Measurements from ENCODE around the gene SLC10A2. TPM values are rescaled to one million over a fixed set of nuclear protein-coding genes. Genes with fewer than 3 reads are reported as not detected.

SLC10A2 gene
- total RNA-seq, 1 donor, result not detected

GRCh38 chr13:103067751-103068555 lies 1.7 kb upstream of the SLC10A2 start:
- no peak for TF ChIP-seq CTCF (IDR thresholded peaks at IDR 0.05; ENCODE audit: extremely low read depth, low read depth, low read length)
- H3K4me3 ChIP-seq (ENCODE audit: insufficient read depth, low read length), result no peak overlapping the region
- H3K4me1 ChIP-seq (ENCODE audit: insufficient read depth, low read length), result no peaks in the 10 kb centered on the region
- H3K27me3 ChIP-seq (ENCODE audit: insufficient read depth, low read length), result no peaks in the 10 kb centered on the region
- DNase-seq (ENCODE audit: insufficient read length, low spot score, missing footprints), result peak; percentile 25
- H3K36me3 ChIP-seq (ENCODE audit: insufficient read depth, low read length), result no peaks in the 10 kb centered on the region
- H4K20me1 ChIP-seq (ENCODE audit: insufficient read depth, low read length), result no peaks in the 10 kb centered on the region
- peaks cover 2% of the 10 kb centered on the region for H3K9me3 ChIP-seq (ENCODE audit: low read depth, low read length)
- no peak overlapping the region for H3K27ac ChIP-seq (ENCODE audit: low read depth, low read length)
- H3K79me2 ChIP-seq (ENCODE audit: insufficient read depth, low read length), result no peaks in the 10 kb centered on the region
- H3K4me2 ChIP-seq (ENCODE audit: insufficient read depth, low read length), result no peak overlapping the region
- H2AFZ ChIP-seq (ENCODE audit: low read length), result no peak overlapping the region

- Histone ChIP-seq H3K36me3 (ENCODE audit: insufficient read depth, low read length) (no peaks in the 10 kb centered on the region), H2AFZ (ENCODE audit: low read length) (no peak overlapping the region), H3K4me2 (ENCODE audit: insufficient read depth, low read length) (no peak overlapping the region), H3K4me1 (ENCODE audit: insufficient read depth, low read length) (no peaks in the 10 kb centered on the region), H3K27me3 (ENCODE audit: insufficient read depth, low read length) (no peaks in the 10 kb centered on the region), H3K4me3 (ENCODE audit: insufficient read depth, low read length) (no peak overlapping the region), H3K79me2 (ENCODE audit: insufficient read depth, low read length) (no peaks in the 10 kb centered on the region), H3K9me3 (ENCODE audit: low read depth, low read length) (peaks cover 2% of the 10 kb centered on the region), H3K27ac (ENCODE audit: low read depth, low read length) (no peak overlapping the region), H4K20me1 (ENCODE audit: insufficient read depth, low read length) (no peaks in the 10 kb centered on the region)
- no peak for TF ChIP-seq CTCF (IDR thresholded peaks at IDR 0.05; ENCODE audit: extremely low read depth, low read depth, low read length)
- DNase-seq (ENCODE audit: insufficient read length, low spot score, missing footprints), result no peak
Observed at GRCh38 chr13:103066781-103067345, 646 bp upstream of the SLC10A2 start.

- Histone ChIP-seq H2AFZ (ENCODE audit: low read length) (no peak overlapping the region), H3K27ac (ENCODE audit: low read depth, low read length) (no peak overlapping the region), H3K4me1 (ENCODE audit: insufficient read depth, low read length) (no peaks in the 10 kb centered on the region), H3K27me3 (ENCODE audit: insufficient read depth, low read length) (no peaks in the 10 kb centered on the region), H3K9me3 (ENCODE audit: low read depth, low read length) (peaks cover 2% of the 10 kb centered on the region), H3K36me3 (ENCODE audit: insufficient read depth, low read length) (no peaks in the 10 kb centered on the region), H3K4me3 (ENCODE audit: insufficient read depth, low read length) (no peak overlapping the region), H3K79me2 (ENCODE audit: insufficient read depth, low read length) (no peaks in the 10 kb centered on the region), H4K20me1 (ENCODE audit: insufficient read depth, low read length) (no peaks in the 10 kb centered on the region), H3K4me2 (ENCODE audit: insufficient read depth, low read length) (no peak overlapping the region)
- TF ChIP-seq CTCF (IDR thresholded peaks at IDR 0.05; ENCODE audit: extremely low read depth, low read depth, low read length), result no peak
- DNase-seq (ENCODE audit: insufficient read length, low spot score, missing footprints), result no peak
Observed at GRCh38 chr13:103063376-103063775, 2.8 kb downstream of the SLC10A2 start.

GRCh38 chr13:103062079-103062478 lies 4.1 kb downstream of the SLC10A2 start:
- H3K4me2 ChIP-seq (ENCODE audit: insufficient read depth, low read length), result no peak overlapping the region
- peaks cover 7% of the 10 kb centered on the region for H3K9me3 ChIP-seq (ENCODE audit: low read depth, low read length)
- H2AFZ ChIP-seq (ENCODE audit: low read length), result no peak overlapping the region
- H3K27ac ChIP-seq (ENCODE audit: low read depth, low read length), result no peak overlapping the region
- no peak for TF ChIP-seq CTCF (IDR thresholded peaks at IDR 0.05; ENCODE audit: extremely low read depth, low read depth, low read length)
- H3K27me3 ChIP-seq (ENCODE audit: insufficient read depth, low read length), result no peaks in the 10 kb centered on the region
- H4K20me1 ChIP-seq (ENCODE audit: insufficient read depth, low read length), result no peaks in the 10 kb centered on the region
- no peak overlapping the region for H3K4me3 ChIP-seq (ENCODE audit: insufficient read depth, low read length)
- H3K79me2 ChIP-seq (ENCODE audit: insufficient read depth, low read length), result no peaks in the 10 kb centered on the region
- H3K36me3 ChIP-seq (ENCODE audit: insufficient read depth, low read length), result no peaks in the 10 kb centered on the region
- no peaks in the 10 kb centered on the region for H3K4me1 ChIP-seq (ENCODE audit: insufficient read depth, low read length)
- no peak for DNase-seq (ENCODE audit: insufficient read length, low spot score, missing footprints)

Measured in osteoblast (primary cell).